HFFc6 (cell line): ENCODE data around the gene SARDH. TPM values are rescaled to one million over a fixed set of nuclear protein-coding genes. Genes with fewer than 3 reads are reported as not detected.

Experiments
- DNase-seq: peaks from one replicate; pipeline ENCODE4 v3.0.0-alpha.2; 2018
- H3K27ac Mint-ChIP-seq: 2 replicates; pipeline ENCODE4 v1.8.0; 2020; ENCODE audit warnings: mild to moderate bottlenecking, mixed read lengths
- H3K27me3 Mint-ChIP-seq: 2 replicates; pipeline ENCODE4 v1.8.0; 2021; ENCODE audit warnings: mild to moderate bottlenecking, moderate library complexity, mixed read lengths; ENCODE audit not compliant: insufficient read depth
- H3K36me3 Mint-ChIP-seq: 2 replicates; pipeline ENCODE4 v1.8.0; 2021; ENCODE audit warnings: low read depth, mixed read lengths
- H3K4me1 Mint-ChIP-seq: 2 replicates; pipeline ENCODE4 v1.8.0; 2020; ENCODE audit warnings: low read depth, mixed read lengths
- H3K4me3 Mint-ChIP-seq: 2 replicates; pipeline ENCODE4 v1.8.0; 2020; ENCODE audit warnings: mild to moderate bottlenecking, moderate library complexity, mixed read lengths
- H3K9me3 Mint-ChIP-seq: 2 replicates; pipeline ENCODE4 v1.8.0; 2020; ENCODE audit warnings: mild to moderate bottlenecking, mixed read lengths
- total RNA-seq, 6 experiments: library from RNA; stranded (reverse); fragmentation: NEBNext Ultra II Directional; extraction: Animal tissue kit (Norgen Biotek cat#: 25700); gene quantifications; 2 replicates in 1 of 6; 3 replicates in 5 of 6; pipeline ENCODE4 v1.2.3, GENCODE V29; 2021
- TF ChIP-seq, protein P1 (sequence below): fragments of 200-600 bp; sonication (generic); IDR thresholded peaks from 2 replicates; pipeline ENCODE4 v1.5.0; 2021; ENCODE audit warnings: antibody characterized with exemption, mild to moderate bottlenecking

SARDH gene
- total RNA-seq, 6 experiments from 2014 or later, result 0.24 to 5.1 (median 4.1) TPM

DNA sequence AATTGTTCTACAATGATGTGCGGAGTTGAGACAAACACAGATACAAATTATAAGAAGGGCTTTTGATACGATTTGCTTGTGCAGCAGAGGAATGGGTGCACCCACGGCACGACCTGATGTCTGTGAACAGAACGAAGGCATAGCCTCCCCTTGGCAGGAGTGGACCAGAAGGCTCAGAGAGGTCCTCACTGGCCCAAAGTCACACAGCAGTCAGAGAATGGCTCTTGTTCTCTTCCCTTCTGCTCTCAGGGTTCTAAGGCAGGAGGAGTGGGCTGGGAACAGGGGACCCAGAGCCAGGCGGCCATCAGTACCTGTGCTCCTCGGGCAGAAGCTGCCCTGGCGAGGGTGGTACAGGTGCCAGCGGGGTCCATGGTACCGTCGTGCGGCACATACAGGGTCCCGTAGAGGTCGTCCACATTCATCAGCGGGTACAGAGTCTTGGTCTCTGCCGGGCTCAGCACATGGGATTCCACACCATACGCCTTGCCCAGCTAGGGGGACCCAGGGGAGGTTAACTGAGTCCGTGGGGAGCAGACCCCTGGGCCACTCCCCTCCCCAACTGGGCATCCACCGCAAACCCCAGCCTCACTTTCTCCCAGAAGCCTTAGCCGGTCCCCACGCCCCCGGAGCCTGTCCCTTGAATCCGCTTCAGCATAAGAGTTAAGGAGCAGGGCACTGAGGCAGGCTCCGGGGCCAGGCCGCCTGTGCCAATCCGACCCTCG, 7.0 kb downstream of the SARDH start:
- H3K4me1 Mint-ChIP-seq, result no peaks in the 10 kb centered on the region
- TF ChIP-seq, protein P1, sequence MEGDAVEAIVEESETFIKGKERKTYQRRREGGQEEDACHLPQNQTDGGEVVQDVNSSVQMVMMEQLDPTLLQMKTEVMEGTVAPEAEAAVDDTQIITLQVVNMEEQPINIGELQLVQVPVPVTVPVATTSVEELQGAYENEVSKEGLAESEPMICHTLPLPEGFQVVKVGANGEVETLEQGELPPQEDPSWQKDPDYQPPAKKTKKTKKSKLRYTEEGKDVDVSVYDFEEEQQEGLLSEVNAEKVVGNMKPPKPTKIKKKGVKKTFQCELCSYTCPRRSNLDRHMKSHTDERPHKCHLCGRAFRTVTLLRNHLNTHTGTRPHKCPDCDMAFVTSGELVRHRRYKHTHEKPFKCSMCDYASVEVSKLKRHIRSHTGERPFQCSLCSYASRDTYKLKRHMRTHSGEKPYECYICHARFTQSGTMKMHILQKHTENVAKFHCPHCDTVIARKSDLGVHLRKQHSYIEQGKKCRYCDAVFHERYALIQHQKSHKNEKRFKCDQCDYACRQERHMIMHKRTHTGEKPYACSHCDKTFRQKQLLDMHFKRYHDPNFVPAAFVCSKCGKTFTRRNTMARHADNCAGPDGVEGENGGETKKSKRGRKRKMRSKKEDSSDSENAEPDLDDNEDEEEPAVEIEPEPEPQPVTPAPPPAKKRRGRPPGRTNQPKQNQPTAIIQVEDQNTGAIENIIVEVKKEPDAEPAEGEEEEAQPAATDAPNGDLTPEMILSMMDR, result no peak
- H3K27me3 Mint-ChIP-seq, result peaks cover 20% of the 10 kb centered on the region
- H3K27ac Mint-ChIP-seq, result no peak overlapping the region
- H3K4me3 Mint-ChIP-seq, result no peak overlapping the region
- no peaks in the 10 kb centered on the region for H3K36me3 Mint-ChIP-seq
- H3K9me3 Mint-ChIP-seq, result no peaks in the 10 kb centered on the region
- DNase-seq, result no peak

DNA sequence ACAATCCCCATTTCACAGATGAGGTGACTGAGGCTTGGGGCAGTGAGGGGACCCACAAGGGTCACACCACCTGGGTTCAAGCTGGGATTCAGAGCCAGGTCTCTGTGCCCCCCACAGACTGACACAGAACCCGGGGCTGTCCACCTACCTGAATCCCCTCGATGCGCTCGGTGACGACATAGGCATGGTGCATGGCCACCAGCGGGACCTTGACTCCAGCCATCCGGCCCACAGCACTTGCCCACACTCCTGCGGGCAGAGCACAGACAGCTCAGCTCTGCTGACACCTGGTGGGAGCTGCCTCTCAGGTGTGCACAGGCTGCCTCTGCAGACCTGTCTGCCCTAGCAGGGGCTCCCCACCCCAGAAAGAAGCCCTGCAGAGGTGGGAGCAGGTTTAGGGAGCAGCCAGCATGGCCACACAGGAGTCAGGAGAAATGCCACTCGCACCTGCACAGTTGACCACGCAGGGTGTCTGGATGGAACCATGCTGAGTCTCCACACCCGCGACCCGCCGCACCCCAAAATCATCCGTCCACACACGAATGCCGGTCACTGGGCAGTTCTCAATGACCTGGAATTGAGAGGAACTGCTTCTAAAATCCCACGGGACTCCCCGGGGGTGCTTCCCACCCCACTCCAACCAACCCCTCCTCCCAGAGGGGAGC, 8.4 kb downstream of the SARDH start:
- no peaks in the 10 kb centered on the region for H3K9me3 Mint-ChIP-seq
- peaks cover 18% of the 10 kb centered on the region for H3K27me3 Mint-ChIP-seq
- no peaks in the 10 kb centered on the region for H3K4me1 Mint-ChIP-seq
- TF ChIP-seq, protein P1, result no peak
- H3K27ac Mint-ChIP-seq, result no peak overlapping the region
- no peak for DNase-seq
- no peaks in the 10 kb centered on the region for H3K36me3 Mint-ChIP-seq
- H3K4me3 Mint-ChIP-seq, result no peak overlapping the region

DNA sequence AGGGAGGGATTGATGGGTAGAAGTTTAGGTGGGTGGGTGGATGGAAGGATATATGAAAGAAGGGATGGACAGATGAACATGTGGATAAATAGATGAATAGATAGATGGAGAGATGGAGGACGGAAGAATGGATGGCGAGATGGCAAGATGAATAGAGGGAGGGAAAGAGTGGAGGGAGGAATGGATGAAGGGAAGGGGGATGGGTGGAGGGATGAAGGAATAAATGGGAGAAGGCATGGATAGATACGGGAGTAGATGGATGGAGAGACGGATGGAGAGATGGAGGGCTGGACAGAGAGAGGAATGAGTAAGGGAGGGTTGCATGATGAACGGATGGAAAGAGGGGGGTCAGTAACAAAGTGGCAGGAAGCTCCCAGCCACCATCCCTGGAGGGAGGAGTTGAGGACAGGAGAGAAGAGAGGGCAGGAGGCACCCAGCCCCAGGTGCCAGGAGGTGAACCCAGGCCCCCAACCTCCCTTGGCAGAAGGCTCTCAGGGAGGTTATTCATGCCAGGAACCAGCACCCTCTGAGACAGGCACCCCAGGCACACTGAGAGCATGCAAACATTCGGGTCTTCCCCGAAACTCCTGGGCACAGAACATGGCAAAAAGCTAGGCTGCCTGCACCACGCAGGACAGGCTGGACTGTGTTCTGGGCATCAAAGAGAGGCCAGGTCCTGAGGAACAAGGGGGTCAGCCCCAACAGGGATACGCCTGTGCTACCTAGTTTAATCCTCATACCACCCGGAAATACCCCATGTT, 9.1 kb downstream of the SARDH start:
- Mint-ChIP-seq H3K27ac (no peak overlapping the region), H3K9me3 (no peaks in the 10 kb centered on the region), H3K4me3 (no peak overlapping the region), H3K36me3 (no peaks in the 10 kb centered on the region), H3K27me3 (peaks cover 18% of the 10 kb centered on the region), H3K4me1 (no peaks in the 10 kb centered on the region)
- DNase-seq, result no peak
- TF ChIP-seq, protein P1, result no peak

DNA sequence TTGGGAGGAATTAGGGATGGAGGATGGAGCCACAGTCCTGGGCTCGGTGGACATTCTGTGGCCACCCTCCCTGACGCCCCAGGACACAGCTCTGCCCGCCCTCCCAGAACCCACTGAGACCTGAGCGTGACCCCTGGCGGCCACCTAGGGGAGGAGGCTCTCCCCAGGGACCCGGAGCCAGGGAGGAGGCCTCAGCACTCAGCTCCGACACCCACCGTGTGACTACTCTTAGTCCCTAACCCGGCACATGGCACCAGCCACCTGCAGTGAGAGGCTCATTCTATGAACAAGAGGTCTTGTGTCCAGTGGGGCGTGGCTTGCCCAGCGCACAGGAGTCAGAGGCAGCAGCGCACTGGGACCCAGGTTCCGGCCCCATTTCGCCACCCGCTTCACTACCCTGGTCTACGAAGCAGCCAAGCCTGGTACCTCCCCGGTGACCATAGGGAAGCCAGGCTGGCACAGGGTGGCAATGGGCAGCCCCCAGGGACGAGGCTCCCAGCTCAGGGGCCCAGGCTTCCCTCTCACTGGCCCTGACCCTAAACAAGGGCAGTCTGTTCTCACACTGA, 10.2 kb downstream of the SARDH start:
- no peak overlapping the region for H3K4me3 Mint-ChIP-seq
- DNase-seq, result no peak
- no peaks in the 10 kb centered on the region for H3K36me3 Mint-ChIP-seq
- no peaks in the 10 kb centered on the region for H3K4me1 Mint-ChIP-seq
- H3K27me3 Mint-ChIP-seq, result peaks cover 21% of the 10 kb centered on the region
- no peaks in the 10 kb centered on the region for H3K9me3 Mint-ChIP-seq
- TF ChIP-seq, protein P1, result no peak
- H3K27ac Mint-ChIP-seq, result no peak overlapping the region

DNA sequence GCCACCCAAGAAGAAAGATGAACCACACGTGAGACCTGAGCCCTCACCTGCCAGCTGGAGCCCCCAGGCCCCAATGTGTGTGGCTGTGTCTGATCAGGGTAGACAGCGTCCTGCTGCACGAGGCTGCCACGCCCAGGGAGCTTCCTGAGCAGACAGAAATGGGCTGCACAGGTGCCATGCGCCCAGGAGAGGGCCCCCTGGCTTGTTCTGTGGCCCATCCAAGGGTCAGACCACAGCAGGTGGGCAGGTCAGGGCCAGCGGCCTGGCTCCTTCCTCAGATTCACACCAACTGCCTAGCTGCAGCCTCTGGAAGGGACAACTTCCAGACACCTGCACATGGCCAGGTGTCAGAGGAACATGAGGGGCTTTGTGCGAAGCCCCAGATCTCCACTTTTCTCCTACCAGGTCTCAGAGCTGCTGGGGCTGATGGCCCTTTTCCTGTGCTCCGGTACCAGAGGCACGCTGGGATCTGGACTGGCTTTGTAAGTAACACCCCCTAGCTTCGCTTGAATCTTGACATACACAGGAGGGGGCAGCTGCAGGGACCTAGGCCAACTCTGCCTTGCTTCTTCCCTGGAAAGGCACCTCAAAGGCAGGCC, 10.8 kb downstream of the SARDH start:
- Mint-ChIP-seq H3K9me3 (no peaks in the 10 kb centered on the region), H3K27me3 (peaks cover 18% of the 10 kb centered on the region), H3K27ac (no peak overlapping the region), H3K36me3 (no peaks in the 10 kb centered on the region), H3K4me1 (no peaks in the 10 kb centered on the region), H3K4me3 (no peak overlapping the region)
- TF ChIP-seq, protein P1, result no peak
- no peak for DNase-seq
